Panc1 (cell line): ENCODE results near the gene ANKRD55.

Experiments
- CTCF ChIP-seq: fragments of 450-650 bp; IDR thresholded peaks from 2 replicates; pipeline ENCODE4 v1.5.1; 2017; ENCODE audit warnings: mild to moderate bottlenecking
- POLR2AphosphoS5 ChIP-seq: IDR thresholded peaks from 2 replicates; pipeline ENCODE4 v1.6.1; 2012; ENCODE audit warnings: mild to moderate bottlenecking, low read depth, low read length, moderate library complexity
- REST ChIP-seq, 2 experiments: IDR thresholded peaks; 2 replicates each; pipeline ENCODE4 v1.6.1; 2011 to 2012; ENCODE audit warnings: low read depth in 2 of 2, control low read depth in 1 of 2, low read length in 1 of 2, mild to moderate bottlenecking in 1 of 2, moderate library complexity in 1 of 2; ENCODE audit not compliant: insufficient read depth in 1 of 2
- SIN3A ChIP-seq: IDR thresholded peaks from 2 replicates; pipeline ENCODE4 v1.6.1; 2012; ENCODE audit warnings: low read depth, mild to moderate bottlenecking, low read length, moderate library complexity, borderline replicate concordance; ENCODE audit not compliant: insufficient read depth

GRCh38 chr5:56078278-56079156, 154.6 kb downstream of the ANKRD55 start:
- TF ChIP-seq CTCF (no peak), REST (IDR thresholded peaks at IDR 0.05; ENCODE audit: insufficient read depth in 1 of 2, low read depth in 2 of 2, low read length in 1 of 2) (no peak), SIN3A (no peak), POLR2AphosphoS5 (no peak)
